Transverse colon (tissue), 4 donors: ENCODE data around the gene PRRG2. TPM values are rescaled to one million over a fixed set of nuclear protein-coding genes. Genes with fewer than 3 reads are reported as not detected.

Experiments used
- DNase-seq: peaks from one replicate; pipeline ENCODE4 v3.0.0-alpha.2; 2019
- H3K27ac ChIP-seq, 4 donors: fragments of 200-600 bp; sonication (generic); 2 replicates each; pipeline ENCODE4 v1.5.1; 2016 to 2018; ENCODE audit warnings: inconsistent platforms in 4 of 4
- H3K27me3 ChIP-seq: fragments of 200-600 bp; sonication (generic); 2 replicates; pipeline ENCODE4 v1.5.1; 2017; ENCODE audit warnings: inconsistent platforms
- H3K36me3 ChIP-seq, 4 donors: fragments of 200-600 bp; sonication (generic); 2 replicates each; pipeline ENCODE4 v1.5.1; 2017 to 2019; ENCODE audit warnings: inconsistent platforms in 4 of 4
- H3K4me1 ChIP-seq, 4 donors: fragments of 200-600 bp; sonication (generic); 2 replicates each; pipeline ENCODE4 v1.5.1; 2017 to 2020; ENCODE audit warnings: inconsistent platforms in 4 of 4
- H3K4me3 ChIP-seq, 4 donors: fragments of 200-600 bp; sonication (generic); 1 replicate in 1 of 4; 2 replicates in 3 of 4; pipeline versions ENCODE4 v1.5.1 to v1.6.1; 2017 to 2019; ENCODE audit warnings: inconsistent platforms in 4 of 4
- H3K9me3 ChIP-seq, 2 donors: fragments of 200-600 bp; sonication (generic); 2 replicates each; pipeline ENCODE4 v1.5.1; 2017 to 2019; ENCODE audit warnings: inconsistent platforms in 2 of 2
- EP300 ChIP-seq: sonication (generic); formaldehyde crosslinking; IDR thresholded peaks from one replicate; pipeline ENCODE4 v1.6.1; 2017; ENCODE audit warnings: antibody characterized with exemption, low read depth
- POLR2A ChIP-seq: fragments of 450-650 bp; IDR thresholded peaks from one replicate; pipeline ENCODE4 v1.6.1; 2016; ENCODE audit warnings: antibody characterized with exemption, mild to moderate bottlenecking, moderate library complexity
- POLR2AphosphoS5 ChIP-seq, 3 donors: sonication (generic); formaldehyde crosslinking; IDR thresholded peaks; one replicate each; pipeline ENCODE4 v1.6.1; 2016; ENCODE audit warnings: antibody characterized with exemption in 3 of 3
- WGBS, 2 donors: methylation state at CpG; one replicate each; pipeline ENCODE4 v1.1.5; 2018; ENCODE audit warnings: low coverage in 1 of 2; 5-methylcytosine and 5-hydroxymethylcytosine counted together
- in situ Hi-C, 4 donors: fragments of 200-750 bp; cut with MboI; loops; one replicate each; pipeline versions ENCODE4 v1.15.0 to v1.15.1; 2017; ENCODE audit warnings: low sequenced_read_pairs in 3 of 4, low pct_ligation_motif_present in 1 of 4, low pct_unique_long_range_greater_than_20kb in 1 of 4
- intact Hi-C: fragments of 100-400 bp; cut with DNase I; formaldehyde crosslinking; loops from one replicate; pipeline ENCODE4 v1.15.1; 2023; ENCODE audit warnings: low total_unique reads
- total RNA-seq, 4 donors: library from RNA; depleted of rRNA; stranded (reverse); fragments of >200 nt; gene quantifications; one replicate each; pipeline ENCODE4 v1.1.0, GENCODE V29; 2016
- TF ChIP-seq, protein P1 (sequence below), 5 experiments: fragments of 200-600 bp in 3 of 5; fragments of 450-650 bp in 2 of 5; sonication (generic) in 3 of 5; IDR thresholded peaks; 1 replicate in 2 of 5; 2 replicates in 3 of 5; pipeline ENCODE4 v1.5.1; 2016 to 2017; ENCODE audit warnings: antibody characterized with exemption in 5 of 5, inconsistent platforms in 3 of 5, mild to moderate bottlenecking in 2 of 5, moderate library complexity in 1 of 5

The PRRG2 gene
- total RNA-seq, 4 donors from 2014 or later = 0.40 to 22.7 (median 12.2) TPM

DNA sequence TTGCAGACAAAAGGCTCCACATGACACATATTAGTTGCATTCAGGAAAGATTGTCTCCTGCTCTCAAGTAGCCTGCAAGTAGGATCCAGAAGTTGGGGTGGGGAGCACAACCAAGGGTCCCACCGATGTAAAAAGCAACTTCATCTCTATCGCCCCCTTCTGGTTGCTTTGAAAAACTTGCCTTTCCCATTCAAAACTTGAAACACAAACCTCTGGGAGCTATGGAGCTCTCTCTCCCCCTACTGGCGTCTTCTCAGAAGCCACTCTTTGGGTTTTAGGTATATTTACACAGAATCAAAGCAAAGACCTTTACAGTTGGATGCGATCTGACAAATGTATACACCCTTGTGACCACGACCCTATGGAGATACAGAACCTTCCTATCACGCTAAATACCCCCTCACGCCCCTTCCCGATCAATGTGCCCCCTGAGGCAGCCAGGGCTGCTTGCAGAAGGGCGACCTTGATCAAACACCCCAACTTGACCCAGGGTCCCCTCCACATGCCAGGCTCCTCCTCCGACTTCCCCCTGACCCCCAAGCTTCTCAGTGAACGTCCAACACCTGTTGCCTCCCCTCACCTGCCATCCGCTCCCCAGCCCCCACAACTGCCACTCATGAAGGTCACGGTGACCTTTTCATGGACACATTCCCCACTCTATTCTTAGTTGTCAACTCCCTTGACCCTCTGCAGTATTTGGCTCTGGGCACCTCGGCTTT, 10.8 kb upstream of the PRRG2 start:
- peak overlapping the region; percentile 77 to 92 (median 82) for H3K27ac ChIP-seq
- WGBS, 2 donors = 26 to 28% methylated on average over 12 to 14 of the region's 14 CpGs

DNA sequence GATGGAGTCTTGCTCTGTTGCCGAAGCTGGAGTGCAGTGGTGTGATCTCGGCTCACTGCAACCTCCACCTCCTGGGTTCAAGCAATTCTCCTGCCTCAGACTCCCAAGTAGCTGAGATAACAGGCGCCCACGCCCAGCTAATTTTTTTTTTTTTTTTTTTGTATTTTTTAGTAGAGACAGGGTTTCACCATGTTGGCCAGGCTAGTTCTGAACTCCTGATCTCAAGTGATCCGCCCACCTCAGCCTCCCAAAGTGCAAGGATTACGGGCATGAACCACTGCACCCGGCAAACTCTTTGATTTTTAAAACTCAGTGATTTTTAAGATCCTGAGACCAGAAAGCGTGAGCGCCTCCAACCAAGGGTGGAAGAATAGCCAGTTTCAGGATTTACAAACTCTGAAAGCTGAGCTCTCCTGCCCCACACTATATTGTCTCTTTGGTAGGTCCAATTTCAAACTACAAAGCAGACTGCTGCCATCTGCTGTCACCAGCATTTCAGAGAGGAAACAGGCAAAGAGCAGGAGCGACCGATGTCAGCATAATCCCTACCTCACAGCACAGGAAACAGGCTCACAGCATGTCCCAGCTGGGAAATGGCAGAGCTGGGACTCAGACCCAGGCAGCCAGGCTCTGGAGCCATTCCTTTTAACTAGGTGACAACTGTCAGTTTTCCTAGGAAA, 10.0 kb upstream of the PRRG2 start:
- no peaks in the 10 kb centered on the region for H3K9me3 ChIP-seq
- in situ Hi-C loops = loop anchor here in 1 of 4 donors (10.0 kb wide), 1 partner anchor 104 kb away; the partner anchor contains the start of gene PRMT1
- H3K36me3 ChIP-seq = peaks cover 0 to 7% (median 2%) of the 10 kb centered on the region in 4 donors
- no peak overlapping the region for H3K4me3 ChIP-seq
- DNase-seq = peak; percentile 68
- 47 to 67% methylated on average over 3 to 11 of the region's 11 CpGs for WGBS, 2 donors
- TF ChIP-seq POLR2A = no peak
- TF ChIP-seq EP300 = no peak
- no peak for TF ChIP-seq POLR2AphosphoS5 (IDR thresholded peaks at IDR 0.05)
- TF ChIP-seq, protein P1, sequence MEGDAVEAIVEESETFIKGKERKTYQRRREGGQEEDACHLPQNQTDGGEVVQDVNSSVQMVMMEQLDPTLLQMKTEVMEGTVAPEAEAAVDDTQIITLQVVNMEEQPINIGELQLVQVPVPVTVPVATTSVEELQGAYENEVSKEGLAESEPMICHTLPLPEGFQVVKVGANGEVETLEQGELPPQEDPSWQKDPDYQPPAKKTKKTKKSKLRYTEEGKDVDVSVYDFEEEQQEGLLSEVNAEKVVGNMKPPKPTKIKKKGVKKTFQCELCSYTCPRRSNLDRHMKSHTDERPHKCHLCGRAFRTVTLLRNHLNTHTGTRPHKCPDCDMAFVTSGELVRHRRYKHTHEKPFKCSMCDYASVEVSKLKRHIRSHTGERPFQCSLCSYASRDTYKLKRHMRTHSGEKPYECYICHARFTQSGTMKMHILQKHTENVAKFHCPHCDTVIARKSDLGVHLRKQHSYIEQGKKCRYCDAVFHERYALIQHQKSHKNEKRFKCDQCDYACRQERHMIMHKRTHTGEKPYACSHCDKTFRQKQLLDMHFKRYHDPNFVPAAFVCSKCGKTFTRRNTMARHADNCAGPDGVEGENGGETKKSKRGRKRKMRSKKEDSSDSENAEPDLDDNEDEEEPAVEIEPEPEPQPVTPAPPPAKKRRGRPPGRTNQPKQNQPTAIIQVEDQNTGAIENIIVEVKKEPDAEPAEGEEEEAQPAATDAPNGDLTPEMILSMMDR (IDR thresholded peaks at IDR 0.05) = peak in 4 of 5 experiments; percentile 26 to 42 (median 32)
- H3K4me1 ChIP-seq = peaks cover 11 to 58% (median 45%) of the 10 kb centered on the region in 4 donors
- intact Hi-C loops = no loop called here
- peak overlapping the region; percentile 52 to 92 (median 81) for H3K27ac ChIP-seq
- no peaks in the 10 kb centered on the region for H3K27me3 ChIP-seq

More for the DNA sequence above, 10.8 kb upstream of the PRRG2 start:
- H3K27me3 ChIP-seq = no peaks in the 10 kb centered on the region
- no peak overlapping the region for H3K4me3 ChIP-seq
- H3K36me3 ChIP-seq = no peaks in the 10 kb centered on the region
- TF ChIP-seq, protein P1 (IDR thresholded peaks at IDR 0.05) = peak; percentile 95 to 100 (median 99)
- no peak for TF ChIP-seq POLR2AphosphoS5 (IDR thresholded peaks at IDR 0.05)
- intact Hi-C loops = no loop called here
- DNase-seq = peak; percentile 73
- peaks cover 17 to 66% (median 53%) of the 10 kb centered on the region in 4 donors for H3K4me1 ChIP-seq
- no peaks in the 10 kb centered on the region for H3K9me3 ChIP-seq
- in situ Hi-C loops = loop anchor here in 1 of 4 donors (10.0 kb wide), 1 partner anchor 105 kb away; the partner anchor contains the start of gene PRMT1

DNA sequence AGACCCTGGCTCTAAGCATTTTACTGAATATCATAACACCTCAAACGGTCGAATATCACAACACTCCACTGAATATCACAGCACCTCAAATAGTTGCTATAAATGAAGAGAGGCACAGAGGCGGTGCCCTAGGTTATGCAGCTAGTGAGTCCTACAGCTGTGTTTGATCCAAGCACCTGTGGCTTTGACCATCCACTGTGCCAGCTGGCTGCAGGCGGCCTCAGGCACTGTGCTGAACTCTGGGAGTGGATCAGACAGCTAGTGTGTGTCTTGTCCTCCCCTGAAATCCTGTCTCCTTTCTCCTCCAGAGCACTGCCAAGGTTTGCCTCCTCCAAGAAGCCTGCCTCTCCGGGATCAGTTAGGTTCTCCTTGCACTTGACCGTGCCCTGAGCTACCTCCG, 8.1 kb upstream of the PRRG2 start:
- Histone ChIP-seq H3K9me3 (no peaks in the 10 kb centered on the region), H3K36me3 (peaks cover 0 to 10% (median 4%) of the 10 kb centered on the region in 4 donors), H3K27me3 (no peaks in the 10 kb centered on the region), H3K4me1 (peaks cover 8 to 44% (median 30%) of the 10 kb centered on the region in 4 donors), H3K27ac (no peak overlapping the region), H3K4me3 (no peak overlapping the region)
- no peak for DNase-seq
- 91% methylated on average over 7 of the region's 7 CpGs; no CpG with 5 or more reads in 1 of the 2 donors for WGBS, 2 donors
- TF ChIP-seq POLR2A = no peak
- TF ChIP-seq POLR2AphosphoS5 (IDR thresholded peaks at IDR 0.05) = no peak
- TF ChIP-seq, protein P1 (IDR thresholded peaks at IDR 0.05) = no peak
- TF ChIP-seq EP300 = no peak
- intact Hi-C loops = no loop called here
- in situ Hi-C loops = loop anchor here in 1 of 4 donors (10.0 kb wide), 1 partner anchor 102 kb away; the partner anchor contains the start of gene PRMT1

DNA sequence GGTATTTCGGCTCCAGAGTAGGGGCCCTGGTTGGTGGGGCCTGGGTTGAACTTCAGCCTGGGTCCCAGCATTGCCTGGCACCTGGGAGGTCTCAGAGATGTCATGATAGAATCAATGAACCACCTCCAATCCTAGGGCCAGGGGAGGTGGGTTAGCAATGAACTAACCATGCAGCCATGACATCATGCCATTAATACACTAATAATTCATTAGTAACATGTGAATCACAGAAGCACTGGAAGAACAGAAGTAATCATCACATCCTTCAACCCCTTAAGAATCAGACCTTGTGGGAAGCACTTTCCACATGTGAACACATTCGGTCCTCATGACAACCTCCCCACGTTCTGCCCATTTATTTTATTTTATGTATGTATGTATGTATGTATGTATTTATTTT, 7.7 kb upstream of the PRRG2 start:
- H3K9me3 ChIP-seq = no peaks in the 10 kb centered on the region
- DNase-seq = no peak
- TF ChIP-seq EP300 = no peak
- TF ChIP-seq, protein P1 (IDR thresholded peaks at IDR 0.05) = no peak
- no peak for TF ChIP-seq POLR2AphosphoS5 (IDR thresholded peaks at IDR 0.05)
- TF ChIP-seq POLR2A = no peak
- 82 to 83% methylated on average over 2 to 3 of the region's 3 CpGs for WGBS, 2 donors
- peaks cover 0 to 10% (median 4%) of the 10 kb centered on the region in 4 donors for H3K36me3 ChIP-seq
- intact Hi-C loops = no loop called here
- no peak overlapping the region for H3K4me3 ChIP-seq
- H3K27ac ChIP-seq = no peak overlapping the region
- in situ Hi-C loops = loop anchor here in 1 of 4 donors (10.0 kb wide), 1 partner anchor 101 kb away; the partner anchor contains the start of gene PRMT1
- H3K4me1 ChIP-seq = peaks cover 8 to 40% (median 26%) of the 10 kb centered on the region in 4 donors
- no peaks in the 10 kb centered on the region for H3K27me3 ChIP-seq
